CD14-positive monocyte (primary cell): ENCODE measurements around the gene ADGRF3. TPM values are rescaled to one million over a fixed set of nuclear protein-coding genes. Genes with fewer than 3 reads are reported as not detected.
"Not testable (repeated sequence)": the region's sequence is repeated elsewhere in the genome, so short reads cannot be mapped to it uniquely, and the experiment has no call there.

Experiments used
- DNase-seq, 3 donors: peaks; one replicate each; pipeline ENCODE4 v3.0.0-alpha.2; 2011 to 2022
- H2AFZ ChIP-seq: 2 replicates; pipeline ENCODE4 v1.6.0; 2012; ENCODE audit warnings: mild to moderate bottlenecking, low read depth, low read length, inconsistent platforms; ENCODE audit not compliant: insufficient read depth, poor library complexity, severe bottlenecking
- H3K27ac ChIP-seq, 2 donors: 1 replicate in 1 of 2; 2 replicates in 1 of 2; pipeline ENCODE4 v1.5.1; 2012 to 2013; ENCODE audit warnings: low read length in 2 of 2, control low read depth in 1 of 2, inconsistent platforms in 1 of 2, low read depth in 1 of 2, mild to moderate bottlenecking in 1 of 2
- H3K27me3 ChIP-seq, 2 donors: one replicate each; pipeline versions ENCODE4 v1.6.0 to v1.6.1; 2011 to 2013; ENCODE audit warnings: low read length in 2 of 2; ENCODE audit not compliant: control insufficient read depth in 2 of 2, insufficient read depth in 2 of 2
- H3K36me3 ChIP-seq, 2 donors: replicated peaks in 1 of 2; 1 replicate in 1 of 2; 2 replicates in 1 of 2; pipeline versions ENCODE4 v1.5.1 to v1.6.1; 2012 to 2013; ENCODE audit warnings: low read length in 2 of 2, control low read depth in 1 of 2, inconsistent platforms in 1 of 2, mild to moderate bottlenecking in 1 of 2; ENCODE audit not compliant: insufficient read depth in 2 of 2, control insufficient read depth in 1 of 2
- H3K4me1 ChIP-seq, 2 donors: 1 replicate in 1 of 2; 2 replicates in 1 of 2; pipeline versions ENCODE4 v1.5.1 to v1.6.1; 2012 to 2013; ENCODE audit warnings: low read length in 2 of 2, control low read depth in 1 of 2, inconsistent platforms in 1 of 2, mild to moderate bottlenecking in 1 of 2, moderate library complexity in 1 of 2; ENCODE audit not compliant: insufficient read depth in 2 of 2, control insufficient read depth in 1 of 2
- H3K4me2 ChIP-seq: replicated peaks from 2 replicates; pipeline ENCODE3; 2012; ENCODE audit warnings: low read length, moderate library complexity, mild to moderate bottlenecking; ENCODE audit not compliant: poor library complexity, severe bottlenecking; ENCODE audit errors: extremely low read depth
- H3K4me3 ChIP-seq, 3 experiments: fragments of 200-600 bp in 1 of 3; sonication (generic) in 1 of 3; replicated peaks in 1 of 3; 1 replicate in 2 of 3; 2 replicates in 1 of 3; pipeline ENCODE4 v1.5.1; 2011 to 2013; ENCODE audit warnings: low read length in 3 of 3, mild to moderate bottlenecking in 3 of 3, control low read depth in 2 of 3, low read depth in 2 of 3, inconsistent platforms in 1 of 3, moderate library complexity in 1 of 3
- H3K79me2 ChIP-seq: 2 replicates; pipeline ENCODE4 v1.6.0; 2012; ENCODE audit warnings: mild to moderate bottlenecking, control low read depth, inconsistent platforms, low read length, moderate library complexity; ENCODE audit not compliant: insufficient read depth
- H3K9ac ChIP-seq: 2 replicates; pipeline ENCODE4 v1.6.0; 2017; ENCODE audit warnings: low read length, mild to moderate bottlenecking; ENCODE audit not compliant: insufficient read depth, poor library complexity, severe bottlenecking
- H3K9me3 ChIP-seq, 2 donors: replicated peaks in 1 of 2; 1 replicate in 1 of 2; 2 replicates in 1 of 2; pipeline versions ENCODE4 v1.5.1 to v1.6.1; 2012 to 2013; ENCODE audit warnings: low read length in 2 of 2, control low read depth in 1 of 2; ENCODE audit not compliant: control insufficient read depth in 1 of 2, insufficient read depth in 1 of 2
- H4K20me1 ChIP-seq: 2 replicates; pipeline ENCODE4 v1.6.0; 2012; ENCODE audit warnings: mild to moderate bottlenecking, low read length, control low read depth, moderate library complexity; ENCODE audit not compliant: insufficient read depth
- H3K27ac Mint-ChIP-seq, 7 donors: one replicate each; pipeline ENCODE4 v1.8.0; 2020; ENCODE audit warnings: mild to moderate bottlenecking in 7 of 7, mixed read lengths in 7 of 7, moderate library complexity in 6 of 7, inconsistent platforms in 2 of 7
- H3K27me3 Mint-ChIP-seq, 3 donors: one replicate each; pipeline ENCODE4 v1.8.0; 2021 to 2022; ENCODE audit warnings: low read depth in 3 of 3, mild to moderate bottlenecking in 3 of 3, mixed read lengths in 3 of 3, moderate library complexity in 3 of 3, inconsistent platforms in 1 of 3
- H3K36me3 Mint-ChIP-seq, 2 donors: one replicate each; pipeline ENCODE4 v1.8.0; 2020; ENCODE audit warnings: mixed read lengths in 2 of 2, inconsistent platforms in 1 of 2, mild to moderate bottlenecking in 1 of 2
- H3K4me1 Mint-ChIP-seq: one replicate; pipeline ENCODE4 v1.8.0; 2020; ENCODE audit warnings: mild to moderate bottlenecking, mixed read lengths
- H3K4me3 Mint-ChIP-seq, 2 donors: one replicate each; pipeline ENCODE4 v1.8.0; 2020; ENCODE audit warnings: mild to moderate bottlenecking in 2 of 2, mixed read lengths in 2 of 2, moderate library complexity in 1 of 2
- H3K9me3 Mint-ChIP-seq, 7 donors: one replicate each; pipeline ENCODE4 v1.8.0; 2020 to 2022; ENCODE audit warnings: mixed read lengths in 7 of 7, mild to moderate bottlenecking in 6 of 7, moderate library complexity in 6 of 7, inconsistent platforms in 2 of 7
- WGBS: methylation state at CpG from one replicate; pipeline ENCODE4 v1.1.5; 2013; ENCODE audit warnings: missing lambda C conversion rate; ENCODE audit not compliant: insufficient coverage; 5-methylcytosine and 5-hydroxymethylcytosine counted together
- intact Hi-C, 2 donors: fragments of 100-400 bp; cut with micrococcal nuclease; formaldehyde crosslinking; loops; one replicate each; pipeline versions ENCODE4 v1.15.0 to v1.15.1; 2023
- polyA plus RNA-seq, 3 donors: library from polyadenylated mRNA; depleted of rRNA in 1 of 3; unstranded in 2 of 3; stranded (reverse) in 1 of 3; fragments of 300-500 nt in 2 of 3; fragments of >200 nt in 1 of 3; fragmentation: Illumina TruSeq in 2 of 3; gene quantifications; 1 replicate in 2 of 3; 2 replicates in 1 of 3; pipeline ENCODE4 v1.2.3, GENCODE V29; 2012 to 2021
- TF ChIP-seq, protein P1 (sequence below): fragments of 200-600 bp; IDR thresholded peaks from one replicate; pipeline ENCODE4 v1.8.0; 2022; ENCODE audit warnings: antibody characterized with exemption, mild to moderate bottlenecking

ADGRF3 gene
- polyA plus RNA-seq, 3 donors: 0.33 TPM; not detected in 2

DNA sequence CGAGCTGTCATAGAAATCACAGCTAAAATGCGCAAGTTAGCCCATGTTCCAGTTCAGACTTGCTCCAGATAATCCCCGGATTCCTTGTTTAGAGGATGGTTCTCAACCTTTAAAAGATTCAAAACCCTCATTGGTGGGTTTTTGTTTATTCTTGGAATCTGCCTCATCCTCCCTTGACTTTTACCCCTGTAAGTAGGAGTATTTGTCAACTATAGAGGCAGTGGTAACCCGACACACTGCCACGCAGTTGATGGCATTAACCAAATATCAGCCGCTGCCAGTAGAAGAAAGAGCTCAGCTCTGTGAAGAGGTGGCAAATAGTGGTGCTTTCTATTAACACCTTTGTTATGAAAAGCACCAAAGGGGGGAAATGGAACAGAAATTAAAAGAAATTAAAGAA is 41.0 kb downstream of the ADGRF3 start:
- no peaks in the 10 kb centered on the region for H3K9me3 ChIP-seq
- no peaks in the 10 kb centered on the region for H3K79me2 ChIP-seq
- intact Hi-C loops: no loop called here
- H3K27ac ChIP-seq: no peak overlapping the region
- H3K9ac ChIP-seq: no peak overlapping the region
- H4K20me1 ChIP-seq: no peaks in the 10 kb centered on the region
- no peaks in the 10 kb centered on the region for H3K36me3 ChIP-seq
- Mint-ChIP-seq H3K27me3 (peaks cover 0 to 2% (median 0%) of the 10 kb centered on the region in 3 donors), H3K4me1 (peaks cover 11% of the 10 kb centered on the region), H3K9me3 (peaks cover 0 to 2% (median 0%) of the 10 kb centered on the region in 7 donors), H3K4me3 (no peak overlapping the region), H3K36me3 (peaks cover 0 to 6% of the 10 kb centered on the region in 2 donors), H3K27ac (no peak overlapping the region)
- TF ChIP-seq, protein P1, sequence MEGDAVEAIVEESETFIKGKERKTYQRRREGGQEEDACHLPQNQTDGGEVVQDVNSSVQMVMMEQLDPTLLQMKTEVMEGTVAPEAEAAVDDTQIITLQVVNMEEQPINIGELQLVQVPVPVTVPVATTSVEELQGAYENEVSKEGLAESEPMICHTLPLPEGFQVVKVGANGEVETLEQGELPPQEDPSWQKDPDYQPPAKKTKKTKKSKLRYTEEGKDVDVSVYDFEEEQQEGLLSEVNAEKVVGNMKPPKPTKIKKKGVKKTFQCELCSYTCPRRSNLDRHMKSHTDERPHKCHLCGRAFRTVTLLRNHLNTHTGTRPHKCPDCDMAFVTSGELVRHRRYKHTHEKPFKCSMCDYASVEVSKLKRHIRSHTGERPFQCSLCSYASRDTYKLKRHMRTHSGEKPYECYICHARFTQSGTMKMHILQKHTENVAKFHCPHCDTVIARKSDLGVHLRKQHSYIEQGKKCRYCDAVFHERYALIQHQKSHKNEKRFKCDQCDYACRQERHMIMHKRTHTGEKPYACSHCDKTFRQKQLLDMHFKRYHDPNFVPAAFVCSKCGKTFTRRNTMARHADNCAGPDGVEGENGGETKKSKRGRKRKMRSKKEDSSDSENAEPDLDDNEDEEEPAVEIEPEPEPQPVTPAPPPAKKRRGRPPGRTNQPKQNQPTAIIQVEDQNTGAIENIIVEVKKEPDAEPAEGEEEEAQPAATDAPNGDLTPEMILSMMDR: no peak
- H2AFZ ChIP-seq: no peak overlapping the region
- WGBS: 100% methylated on average over 2 of the region's 6 CpGs
- peaks cover 2% of the 10 kb centered on the region in 2 donors for H3K4me1 ChIP-seq
- no peak overlapping the region for H3K4me3 ChIP-seq
- no peaks in the 10 kb centered on the region for H3K27me3 ChIP-seq
- DNase-seq: no peak
- H3K4me2 ChIP-seq: no peak overlapping the region

DNA sequence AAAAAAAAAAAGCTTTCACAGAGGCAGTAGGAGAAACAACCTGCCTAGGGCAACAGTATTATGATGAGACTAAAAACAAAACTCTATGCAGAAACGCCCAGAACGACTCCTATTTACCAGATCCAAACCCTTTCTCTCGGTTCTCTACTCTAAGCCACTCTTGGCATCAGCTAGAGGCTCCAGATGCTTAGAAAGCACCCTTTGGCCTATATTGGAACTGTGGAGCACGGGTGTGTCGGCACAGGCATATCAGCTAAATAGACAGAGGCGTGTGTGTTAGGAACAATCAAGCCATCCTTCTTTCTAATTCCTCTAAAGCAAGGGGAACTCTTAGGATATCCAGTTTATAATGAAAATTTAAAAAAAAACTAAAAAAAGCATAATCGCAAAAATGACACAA is 41.5 kb downstream of the ADGRF3 start:
- H3K4me3 Mint-ChIP-seq, H3K27me3 Mint-ChIP-seq, intact Hi-C loops, H3K36me3 Mint-ChIP-seq, DNase-seq, H3K27ac ChIP-seq, H3K27me3 ChIP-seq, H3K4me2 ChIP-seq, H3K4me3 ChIP-seq, H3K36me3 ChIP-seq, H3K9me3 ChIP-seq, H3K9ac ChIP-seq, H3K4me1 ChIP-seq, H2AFZ ChIP-seq, H3K79me2 ChIP-seq, H4K20me1 ChIP-seq, H3K9me3 Mint-ChIP-seq: not testable (repeated sequence)
- peak overlapping the region in 1 of 7 donors; percentile 42 for H3K27ac Mint-ChIP-seq
- 100% methylated on average over 4 of the region's 7 CpGs for WGBS
- peaks cover 11% of the 10 kb centered on the region for H3K4me1 Mint-ChIP-seq
